Fibroblast of villous mesenchyme (primary cell): ENCODE results near the gene TSPEAR. TPM values are rescaled to one million over a fixed set of nuclear protein-coding genes. Genes with fewer than 3 reads are reported as not detected.

ENCODE experiments used
- DNase-seq: peaks from one replicate; pipeline ENCODE4 v3.0.0-alpha.2; 2010; ENCODE audit warnings: low read depth
- H3K4me3 ChIP-seq: 2 replicates; pipeline ENCODE4 v1.5.1; 2011; ENCODE audit warnings: low read depth, mild to moderate bottlenecking, low read length
- CTCF ChIP-seq: IDR thresholded peaks from 2 replicates; pipeline ENCODE4 v1.5.1; 2012; ENCODE audit warnings: low read depth, mild to moderate bottlenecking, low read length; ENCODE audit not compliant: insufficient read depth
- total RNA-seq: library from RNA; depleted of rRNA; stranded (reverse); fragments of >200 nt; gene quantifications from 2 replicates; pipeline ENCODE4 v1.2.3, GENCODE V29; 2012

TSPEAR gene
- total RNA-seq, 1 donor: not detected

- TF ChIP-seq CTCF: no peak
- no peak overlapping the region for H3K4me3 ChIP-seq
- no peak for DNase-seq
Measured at GRCh38 chr21:44475266-44475845, 236.0 kb downstream of the TSPEAR start.

GRCh38 chr21:44473915-44474555, 237.3 kb downstream of the TSPEAR start:
- no peak overlapping the region for H3K4me3 ChIP-seq
- DNase-seq: no peak
- no peak for TF ChIP-seq CTCF

GRCh38 chr21:44471996-44472395, 239.4 kb downstream of the TSPEAR start:
- TF ChIP-seq CTCF: no peak
- no peak for DNase-seq
- no peak overlapping the region for H3K4me3 ChIP-seq

- no peak for DNase-seq
- no peak for TF ChIP-seq CTCF
- no peak overlapping the region for H3K4me3 ChIP-seq
Measured at GRCh38 chr21:44471341-44471740, 240.0 kb downstream of the TSPEAR start.

- no peak for DNase-seq
- no peak overlapping the region for H3K4me3 ChIP-seq
- TF ChIP-seq CTCF: no peak
Measured at GRCh38 chr21:44467859-44468195, 243.5 kb downstream of the TSPEAR start.

- no peak for DNase-seq
- H3K4me3 ChIP-seq: no peak overlapping the region
- no peak for TF ChIP-seq CTCF
Measured at GRCh38 chr21:44466996-44467858, 244.1 kb downstream of the TSPEAR start.
